GM21737 (cell line): ENCODE results near the gene MRPL24.
A peak's percentile ranks its signal among the peaks of the same experiment; 100 is the strongest.

Experiments
- ATAC-seq: cut with Tn5 transposase; IDR thresholded peaks from one replicate; pipeline ENCODE4 v1.9.1; 2021; ENCODE audit warnings: mild to moderate bottlenecking, moderate library complexity; ENCODE audit not compliant: unreplicated experiment

Gene MRPL24

DNA sequence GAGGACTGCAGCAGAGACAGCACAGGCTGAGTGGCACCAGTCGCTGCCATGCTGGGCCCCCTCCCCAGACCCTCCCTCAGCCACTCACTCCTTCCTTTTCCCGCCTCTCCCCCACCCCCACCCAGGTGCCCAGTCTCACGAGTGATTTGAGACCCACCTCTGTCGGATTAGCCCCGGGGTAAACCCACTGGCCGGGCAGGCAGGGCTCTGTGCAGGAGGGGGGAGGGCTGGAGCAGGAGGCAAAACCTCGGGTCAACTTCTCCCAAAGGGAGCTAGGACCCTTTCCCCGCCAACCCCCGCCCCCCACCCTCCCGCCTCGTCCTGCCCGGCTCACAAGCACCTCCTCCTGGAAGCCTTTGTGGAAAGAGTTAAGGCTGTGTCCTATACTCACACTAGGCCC, 3.5 kb upstream of the MRPL24 start:
- no peak for ATAC-seq

DNA sequence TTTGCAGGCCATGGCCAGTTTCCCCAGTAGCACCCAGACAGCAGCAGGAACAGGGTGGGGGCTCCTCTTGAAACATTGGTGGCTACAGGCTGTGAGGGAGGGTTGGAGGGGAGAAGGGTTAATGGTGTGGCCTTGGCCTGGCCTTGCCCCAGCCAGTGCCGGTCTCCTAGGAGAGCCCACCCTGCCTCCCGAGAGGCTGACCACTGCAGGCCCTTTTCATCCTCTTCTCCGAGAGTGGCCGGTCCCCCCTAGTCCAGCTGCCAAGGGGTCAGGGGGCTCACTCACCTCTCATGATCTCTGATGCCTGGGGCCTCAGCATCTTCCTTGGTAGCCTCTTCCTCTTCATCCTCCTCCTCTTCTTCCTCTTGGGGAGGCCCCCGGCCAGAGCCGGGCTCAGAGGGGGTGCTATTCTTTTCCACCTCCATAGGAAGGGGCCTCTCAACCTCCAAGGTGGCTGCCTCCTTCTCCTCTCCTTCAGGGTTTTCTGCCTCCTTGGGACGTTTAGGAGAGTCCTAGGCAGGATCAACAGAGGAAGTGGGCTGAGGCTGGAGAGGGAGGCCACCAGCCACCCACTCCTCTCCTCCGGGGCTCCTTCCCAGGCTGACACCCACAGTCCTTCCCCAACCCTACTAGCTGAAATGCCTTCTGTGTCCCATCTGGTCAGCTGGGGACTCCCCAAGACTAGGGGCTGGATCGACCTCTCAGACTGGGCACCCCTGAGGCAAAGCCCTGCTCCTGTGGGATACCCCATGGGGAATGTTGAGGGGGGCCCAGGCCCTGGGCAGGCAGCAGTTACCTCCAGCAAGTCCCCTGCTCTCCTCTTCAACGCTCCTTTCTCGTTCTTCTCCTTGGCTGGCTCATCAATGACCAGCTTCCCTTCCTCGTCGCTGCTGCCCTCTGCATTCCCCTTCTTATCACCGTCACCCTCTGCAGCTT, 2.7 kb upstream of the MRPL24 start:
- ATAC-seq: no peak

DNA sequence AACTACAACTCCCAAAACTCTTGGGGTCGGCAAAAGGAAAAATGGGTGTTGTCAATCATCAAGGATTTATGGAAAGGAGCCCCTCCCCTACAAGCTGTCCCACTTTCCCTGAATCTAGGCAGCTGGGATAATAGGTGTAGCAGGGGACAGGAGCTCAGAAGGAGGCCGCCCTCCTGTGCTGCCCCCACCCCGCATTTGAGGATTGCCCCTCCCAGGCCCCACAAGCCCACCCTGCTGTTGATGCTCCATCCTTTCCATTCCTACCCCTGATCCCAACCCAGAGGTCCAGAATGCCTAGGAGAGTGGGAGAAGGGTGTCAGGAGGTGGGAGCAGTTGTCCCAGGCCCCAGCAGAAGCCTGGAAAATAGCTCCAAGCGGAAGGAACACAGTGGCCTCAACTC, 1.9 kb upstream of the MRPL24 start:
- no peak for ATAC-seq

DNA sequence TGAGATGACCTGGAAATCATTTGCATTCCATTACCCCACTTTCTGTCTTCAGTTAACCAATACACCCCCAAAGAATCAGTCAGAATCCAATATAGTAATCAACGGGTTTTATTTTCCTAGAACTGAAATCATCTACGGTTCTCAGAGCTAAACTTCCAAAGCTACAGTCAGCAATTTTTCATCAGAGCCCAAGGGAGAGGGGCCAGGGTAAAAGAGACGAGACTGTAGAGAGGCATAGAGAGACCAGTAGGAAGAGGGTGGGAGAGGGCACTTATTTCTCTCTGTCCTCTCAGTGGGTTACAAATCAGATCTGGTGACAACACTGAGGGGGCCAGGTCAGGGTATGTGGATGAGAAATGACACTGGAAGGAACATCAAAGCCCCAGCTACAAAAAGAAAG, 1.1 kb upstream of the MRPL24 start:
- no peak for ATAC-seq

DNA sequence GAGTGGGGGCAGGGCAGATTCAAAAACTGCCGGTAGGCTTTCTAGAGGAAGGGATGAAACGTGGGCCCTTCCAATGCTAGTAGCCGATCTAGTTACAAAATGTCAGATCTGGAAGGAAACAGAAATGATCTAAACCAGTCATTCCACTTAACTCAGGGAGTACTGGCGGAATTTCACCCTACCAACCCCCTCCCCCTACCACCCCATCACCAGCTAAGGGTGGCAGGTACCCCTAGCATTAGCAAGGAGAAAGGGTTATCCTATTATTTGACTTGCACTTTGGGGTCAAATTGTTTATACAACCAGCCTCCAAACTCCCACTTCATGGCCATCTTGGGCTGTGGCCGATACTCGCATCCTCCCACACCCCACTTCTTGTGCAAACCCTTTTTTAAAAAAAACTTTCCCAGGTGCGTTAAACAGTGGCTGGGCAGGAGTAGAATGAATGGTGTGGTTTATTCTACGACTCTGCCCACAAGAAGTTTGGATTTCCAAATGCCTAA, 644 bp upstream of the MRPL24 start:
- ATAC-seq: peak; percentile 2

DNA sequence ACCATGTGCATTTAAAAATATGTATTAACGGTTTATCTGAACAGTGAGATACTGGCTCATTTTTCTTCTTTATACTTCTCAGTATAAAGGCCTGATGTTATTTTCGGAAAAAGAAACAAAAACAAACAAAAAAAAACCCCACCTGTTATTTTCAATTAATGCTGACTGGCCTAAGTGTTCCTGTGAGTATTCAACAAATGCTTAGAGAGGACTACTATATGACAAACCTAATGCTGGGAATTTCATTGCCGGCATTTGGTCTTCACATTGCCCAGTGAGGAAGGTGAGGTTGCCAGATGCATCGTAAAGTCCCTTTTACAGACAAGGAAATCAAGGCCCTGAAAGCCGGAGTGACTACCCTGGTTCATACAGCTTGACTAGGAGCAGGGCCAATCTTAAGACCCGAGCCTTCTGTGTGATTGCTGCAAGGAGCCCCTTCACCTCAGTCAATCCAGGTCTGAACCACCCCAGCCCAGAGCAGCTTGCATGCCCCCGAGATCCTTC, 599 bp downstream of the MRPL24 start:
- no peak for ATAC-seq

DNA sequence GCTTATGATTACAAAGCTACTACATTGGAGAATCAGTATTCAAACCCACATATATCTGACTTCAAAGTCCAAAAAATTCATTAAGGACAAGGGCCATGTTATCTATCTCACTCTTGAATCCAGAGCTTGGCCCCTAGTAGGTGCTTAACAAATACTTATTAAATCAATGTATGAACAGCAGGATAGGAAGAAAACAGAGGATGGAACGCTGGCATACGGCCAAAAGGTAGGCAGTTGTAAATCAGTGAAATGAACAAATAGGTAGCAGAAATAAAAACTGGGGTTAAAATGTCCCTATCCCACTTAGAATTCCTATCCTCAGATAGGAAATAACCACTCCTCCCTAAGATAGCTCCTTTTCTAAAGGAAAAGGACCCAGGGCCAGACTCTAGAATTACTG, 2.0 kb downstream of the MRPL24 start:
- no peak for ATAC-seq

DNA sequence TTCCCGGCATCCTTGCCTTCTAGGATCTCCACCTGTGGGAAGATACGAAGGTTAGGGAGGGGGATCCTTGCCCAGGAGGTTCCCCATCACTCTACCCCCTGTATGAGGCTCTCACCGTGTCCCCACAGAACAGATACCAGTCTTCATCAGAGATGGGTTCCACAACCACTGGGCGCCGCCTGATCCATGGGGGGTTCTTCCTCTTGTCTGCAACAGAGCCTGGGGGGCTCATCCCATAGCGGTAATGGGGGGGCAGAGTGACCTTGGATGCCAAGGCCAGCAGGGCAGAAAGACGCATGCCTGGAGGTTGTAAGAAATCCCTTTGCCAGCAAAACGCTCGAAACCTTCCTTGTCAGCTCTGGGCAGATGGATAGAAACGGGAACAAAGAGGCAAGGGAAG, 2.5 kb downstream of the MRPL24 start:
- ATAC-seq: no peak

DNA sequence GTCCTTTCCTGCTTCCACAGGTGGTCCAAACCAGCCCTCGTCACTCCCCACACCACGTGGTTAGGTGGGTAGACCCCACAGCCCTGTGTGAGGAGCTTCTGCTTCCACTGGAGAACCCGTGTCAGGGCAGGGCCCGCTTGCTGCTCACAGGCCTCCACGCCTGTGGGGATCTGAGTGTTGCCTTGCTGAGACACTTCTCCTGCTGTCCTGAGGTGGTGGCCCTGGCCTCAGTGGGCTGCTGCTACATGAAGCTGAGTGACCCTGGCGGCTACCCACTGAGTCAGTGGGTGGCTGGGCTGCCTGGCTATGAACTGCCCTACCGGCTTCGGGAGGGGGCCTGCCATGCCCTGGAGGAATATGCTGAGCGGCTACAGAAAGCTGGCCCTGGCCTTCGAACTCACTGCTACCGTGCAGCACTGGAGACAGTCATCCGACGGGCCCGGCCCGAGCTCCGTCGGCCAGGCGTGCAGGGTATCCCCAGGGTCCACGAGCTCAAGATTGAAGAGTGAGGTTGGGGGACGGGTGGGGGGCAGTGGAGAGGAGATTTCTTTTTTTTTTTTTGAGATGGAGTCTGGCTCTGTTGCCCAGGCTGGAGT, 6.8 kb downstream of the MRPL24 start:
- ATAC-seq: no peak

DNA sequence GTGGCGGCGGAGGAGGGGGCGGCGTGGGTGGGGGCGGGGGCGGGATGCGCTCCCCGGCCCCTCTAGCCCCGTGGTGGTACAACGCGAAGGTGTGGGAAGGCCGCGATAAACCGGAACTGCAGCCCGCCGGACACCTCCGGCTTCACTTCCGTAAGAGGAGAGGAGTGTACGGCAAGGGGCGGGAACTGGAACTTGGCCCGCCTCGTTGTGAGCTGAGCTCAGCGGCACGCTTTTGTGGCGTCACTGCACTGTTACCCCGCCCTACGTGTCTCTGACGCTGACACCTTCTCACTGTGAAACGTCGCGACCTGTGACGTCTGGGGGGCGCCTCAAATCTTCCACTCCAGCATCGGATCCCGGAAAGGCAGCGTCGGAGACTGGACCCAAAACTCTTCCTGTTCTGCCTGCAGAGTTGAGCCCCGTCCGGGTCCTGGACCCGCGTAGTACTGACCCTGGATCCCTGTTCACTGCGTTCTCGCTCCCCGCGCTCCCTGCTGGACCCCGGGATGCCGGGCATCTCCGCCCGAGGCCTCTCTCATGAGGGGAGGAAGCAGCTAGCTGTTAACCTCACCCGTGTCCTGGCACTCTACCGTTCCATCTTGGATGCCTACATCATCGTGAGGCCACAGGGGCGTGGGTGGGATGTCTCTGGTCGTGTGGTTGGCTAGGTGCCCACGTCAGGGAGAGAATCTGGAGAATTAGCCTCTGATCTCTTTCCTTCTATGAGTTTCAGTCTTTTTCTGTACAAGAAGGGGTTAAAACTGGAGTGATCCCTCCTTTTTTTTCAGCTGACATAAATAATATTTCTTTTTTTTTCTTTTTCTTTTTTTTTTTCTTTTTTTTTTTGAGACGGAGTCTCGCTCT, 12.1 kb downstream of the MRPL24 start, which contains the start of gene ISG20L2:
Gene ISG20L2, minus strand, starts transcription at position 168 of the 864 bp plus-strand sequence. CDS start 1,114 bp downstream, outside the sequence.
- ATAC-seq: peak; percentile 81

DNA sequence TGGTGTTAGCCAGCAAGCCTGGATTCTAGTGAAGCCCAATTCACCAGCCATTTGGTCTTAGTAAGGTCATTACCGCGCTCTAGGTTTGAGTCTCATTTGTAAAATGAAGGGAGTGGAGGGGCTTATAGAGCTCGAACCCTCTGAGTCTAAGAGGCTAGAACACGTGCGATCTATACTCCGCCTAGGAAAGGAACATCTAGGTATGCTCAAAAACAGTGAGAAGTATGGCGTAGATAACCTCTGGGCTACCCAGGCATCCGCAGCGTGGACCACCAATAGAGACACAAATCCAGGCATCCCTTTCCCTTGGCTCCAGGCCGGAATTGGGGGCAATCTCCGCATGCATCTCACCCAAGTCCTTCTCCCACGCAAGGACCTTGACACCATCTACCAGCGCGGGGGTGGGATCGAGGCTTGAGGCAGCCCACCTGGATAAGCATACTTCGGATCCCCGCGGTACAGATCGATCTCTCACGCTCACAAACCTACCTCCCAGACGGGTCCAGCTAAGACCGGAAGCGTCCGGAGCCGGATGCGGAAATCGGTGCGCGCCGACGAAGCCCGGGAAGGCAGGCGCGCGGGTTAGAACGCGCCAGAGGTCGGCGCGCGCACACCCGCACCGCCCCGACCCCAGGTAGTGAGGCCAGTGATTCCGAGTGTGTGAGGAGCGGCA, 12.8 kb downstream of the MRPL24 start, which contains the start of gene METTL25B:
Gene METTL25B, plus strand, starts transcription at position 544 of the 673 bp plus-strand sequence. CDS start 636 bp downstream, outside the sequence.
- peak; percentile 39 for ATAC-seq

DNA sequence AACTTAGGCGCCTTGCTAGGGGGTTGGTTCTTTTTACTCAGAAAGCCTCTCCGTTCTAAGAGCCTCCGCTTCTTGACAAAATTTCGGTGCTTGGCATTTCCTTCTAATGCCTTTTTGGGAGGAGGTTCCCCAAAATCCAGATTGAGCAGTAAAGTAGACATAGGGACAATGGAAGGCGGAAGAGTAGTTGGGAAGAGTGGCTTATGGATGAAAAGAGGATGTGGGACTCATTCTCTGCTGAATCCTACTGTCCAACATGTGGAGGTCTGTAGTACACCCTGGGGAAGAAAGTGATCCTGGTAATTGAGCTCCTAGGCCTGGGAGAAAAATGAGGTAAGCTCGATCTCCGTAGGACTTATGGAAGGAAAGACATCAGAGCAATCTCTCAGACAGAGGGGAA, 13.4 kb downstream of the MRPL24 start:
- ATAC-seq: no peak

DNA sequence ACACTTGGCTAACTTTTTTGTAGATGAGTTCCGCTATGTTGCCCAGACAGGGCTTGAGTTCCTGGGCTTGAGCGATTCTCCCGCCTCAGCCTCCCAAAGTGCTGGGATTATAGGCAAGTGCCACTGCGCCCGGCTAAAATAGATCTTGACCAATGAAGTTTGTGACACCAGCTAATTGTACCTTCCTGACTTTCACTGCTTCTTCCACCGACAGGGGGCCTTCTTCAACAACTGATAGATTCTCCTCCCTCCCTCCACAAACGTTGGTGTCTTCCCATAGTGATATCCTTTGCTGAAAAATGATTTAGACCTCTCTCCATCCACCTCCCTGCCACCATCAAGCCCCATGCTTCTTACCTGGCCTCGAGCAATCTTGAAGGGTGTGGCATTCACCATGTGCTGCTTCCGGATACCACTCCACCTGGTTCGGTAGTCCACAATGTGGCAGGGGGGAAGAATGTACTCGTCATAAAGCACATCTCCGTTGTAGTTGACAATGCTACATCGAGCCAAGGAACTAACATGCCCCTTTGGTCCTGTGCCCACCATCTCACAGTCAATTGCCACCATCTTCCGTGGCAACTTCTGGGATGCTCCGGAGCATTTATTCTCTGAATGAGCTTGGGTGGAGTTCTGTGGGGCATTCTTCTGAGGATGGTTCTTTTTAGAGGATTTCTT, 14.2 kb downstream of the MRPL24 start:
- no peak for ATAC-seq

DNA sequence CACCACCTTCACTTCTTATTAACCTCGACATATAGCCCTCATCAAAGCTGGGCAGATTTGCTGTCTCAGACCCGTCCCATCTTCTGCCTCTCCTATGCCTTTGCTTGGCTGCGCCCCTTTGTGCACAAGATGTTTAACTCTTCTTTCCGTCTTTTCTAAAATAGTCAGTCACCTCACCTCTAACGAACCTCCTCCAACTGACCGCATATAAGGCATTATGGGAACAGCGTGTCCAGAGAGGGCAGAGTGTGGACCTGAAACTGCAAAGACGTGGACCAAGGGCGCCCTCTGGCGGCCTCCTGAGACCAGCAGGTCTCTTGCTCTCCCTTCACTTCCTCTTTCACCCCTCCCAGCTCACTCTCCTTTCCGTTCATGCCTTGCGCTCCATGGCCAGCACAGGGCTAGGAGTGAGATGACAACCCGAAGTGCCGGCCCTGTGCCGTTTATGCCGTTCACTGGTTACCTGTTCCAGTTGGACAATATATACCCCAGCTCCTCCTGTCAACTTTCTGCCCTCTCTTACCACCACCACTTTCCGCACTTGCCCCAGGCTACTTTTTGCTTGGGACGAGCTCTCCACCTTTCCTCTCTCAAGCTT, 15.1 kb downstream of the MRPL24 start:
- peak; percentile 35 for ATAC-seq

DNA sequence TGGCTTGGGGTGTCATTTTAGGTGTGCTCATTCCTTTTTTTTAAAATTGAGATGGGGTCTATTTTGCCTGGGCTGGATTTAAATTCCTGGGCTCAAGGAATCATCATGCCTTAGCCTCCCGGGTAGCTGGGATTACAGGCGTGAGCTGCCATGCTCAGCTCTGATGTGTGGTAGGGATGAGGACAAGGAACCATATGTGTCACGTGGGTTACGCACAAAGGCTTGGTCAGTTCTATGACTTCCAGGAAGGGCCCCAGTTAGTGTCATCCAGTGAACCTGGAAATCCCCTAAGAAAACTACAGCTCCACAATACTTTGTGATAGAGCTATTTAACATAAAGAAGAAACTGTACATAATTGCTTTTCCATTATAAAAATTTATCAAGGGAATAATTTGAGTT, 19.4 kb downstream of the MRPL24 start:
- no peak for ATAC-seq

DNA sequence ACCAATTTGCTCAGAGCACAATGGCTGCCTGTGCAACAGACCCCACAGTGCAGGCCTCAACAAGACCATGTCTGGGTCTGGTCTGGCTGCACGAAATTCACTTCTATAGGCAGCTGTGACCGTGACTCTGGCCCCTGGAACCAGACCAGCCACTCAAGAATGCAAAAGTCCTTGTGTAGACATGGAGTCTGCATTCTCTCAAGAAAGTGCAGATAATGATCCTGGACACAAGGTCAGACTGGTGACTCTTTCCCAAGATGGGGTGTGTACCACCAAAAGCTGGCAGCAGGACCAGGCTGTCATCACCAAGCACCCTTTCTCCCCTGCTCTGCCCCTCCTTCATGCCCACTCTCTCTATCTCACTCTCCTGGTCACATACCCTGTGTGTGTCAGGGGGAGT, 19.8 kb downstream of the MRPL24 start:
- no peak for ATAC-seq

DNA sequence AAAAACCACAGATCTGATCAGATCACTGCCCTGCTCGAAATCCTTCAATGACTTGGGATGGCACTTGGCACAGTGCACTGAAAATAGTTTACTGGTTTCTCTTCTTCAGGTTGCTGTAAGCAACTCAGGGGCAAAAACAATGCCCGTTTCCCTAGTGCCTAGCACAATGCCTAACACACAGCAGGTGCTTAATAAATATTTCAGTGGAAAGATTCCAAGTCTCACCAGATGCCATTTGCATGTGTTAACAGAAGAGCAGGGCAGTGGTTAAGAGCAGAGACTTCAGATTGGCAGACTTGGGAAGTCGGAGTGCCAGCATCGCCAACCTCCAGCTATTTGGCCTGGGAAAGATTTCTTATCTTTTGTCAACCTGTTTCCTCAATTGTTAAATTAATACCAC, 23.5 kb downstream of the MRPL24 start:
- ATAC-seq: no peak

DNA sequence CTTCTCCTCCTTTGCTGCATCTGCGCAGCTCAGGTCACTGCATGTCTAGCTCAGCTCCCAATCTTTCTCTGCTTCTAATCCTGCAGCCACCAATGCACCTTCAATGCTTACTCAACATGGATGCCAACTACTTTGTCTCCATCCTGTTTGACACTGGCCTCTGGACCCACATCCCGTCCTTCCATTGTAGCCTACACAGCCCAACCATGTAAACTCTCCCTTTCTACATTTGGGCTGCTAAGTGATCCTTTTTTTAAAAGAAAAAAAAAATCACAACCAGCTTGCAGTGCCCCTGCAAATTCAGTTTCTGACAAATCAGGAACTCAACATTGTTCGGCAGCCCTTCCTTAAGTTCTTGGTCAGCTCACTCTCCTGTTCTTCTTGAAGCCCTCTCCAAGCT, 26.1 kb downstream of the MRPL24 start:
- ATAC-seq: no peak

DNA sequence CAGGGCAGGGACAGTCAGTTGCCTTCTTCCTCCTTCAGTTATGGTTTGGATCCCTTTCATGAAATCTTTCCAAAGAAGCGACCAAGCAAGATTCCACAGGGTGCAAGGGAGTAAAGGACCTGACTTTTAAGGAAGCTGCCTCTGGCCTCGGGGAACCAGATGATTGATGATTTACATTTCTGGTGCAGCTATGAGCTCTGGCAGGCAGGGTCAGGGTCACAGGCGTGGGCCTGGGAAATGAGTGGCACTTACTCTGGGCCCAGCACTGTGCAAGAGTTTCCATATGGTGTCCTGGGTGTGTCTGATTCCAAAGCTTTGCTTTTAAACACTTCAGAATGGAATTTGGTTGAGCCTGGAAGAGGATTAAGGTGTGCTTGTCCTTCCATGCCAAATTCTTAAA, 28.3 kb downstream of the MRPL24 start:
- ATAC-seq: no peak
